Measurements from ENCODE around the gene MRPL45.
"Not testable (repeated sequence)": the region's sequence is repeated elsewhere in the genome, so short reads cannot be mapped to it uniquely, and the experiment has no call there.

DNA sequence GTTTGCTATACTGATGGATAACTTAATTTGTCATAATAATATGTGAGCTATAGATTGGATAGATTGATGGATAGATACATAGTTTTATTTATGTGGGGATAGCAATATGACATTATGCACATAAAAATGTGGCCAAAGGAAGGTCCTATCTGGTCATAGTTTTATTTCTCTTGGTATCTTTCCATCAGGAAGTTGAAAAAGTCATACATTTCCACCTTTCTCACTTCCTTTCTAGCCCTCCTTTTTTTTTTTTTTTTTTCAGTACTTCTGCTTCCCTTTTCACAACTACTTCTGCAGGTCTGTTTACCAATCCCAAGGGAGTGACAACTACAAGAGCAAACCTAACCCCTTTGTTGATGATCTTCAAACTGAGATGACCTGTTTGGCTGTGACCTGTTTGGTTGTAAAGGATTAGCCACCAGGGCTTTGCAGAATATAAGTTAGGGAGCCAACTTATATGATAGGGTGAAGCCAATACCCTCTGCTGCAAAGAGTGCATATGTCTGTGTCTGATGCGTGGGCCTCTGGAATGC lies 30.9 kb upstream of the MRPL45 start:
- not testable (repeated sequence) for TF ChIP-seq POLR2A (IDR thresholded peaks at IDR 0.05; ENCODE audit: low read depth, low read length); CTCF (IDR thresholded peaks at IDR 0.05; ENCODE audit: extremely low read depth in 1 of 2, insufficient read depth in 1 of 2, low read depth in 1 of 2, low read length in 2 of 2); EZH2 (IDR thresholded peaks at IDR 0.05; ENCODE audit: borderline replicate concordance, low read depth, low read length, severe bottlenecking); MAX (IDR thresholded peaks at IDR 0.05; ENCODE audit: insufficient read depth, insufficient read length); POLR2AphosphoS5 (IDR thresholded peaks at IDR 0.05; ENCODE audit: insufficient read depth, low read depth, low read length)

Measured in endothelial cell of umbilical vein (primary cell).